ENCODE measurements around the gene WNT11. TPM values are rescaled to one million over a fixed set of nuclear protein-coding genes. Genes with fewer than 3 reads are reported as not detected.
A peak's percentile ranks its signal among the peaks of the same experiment; 100 is the strongest.

The WNT11 gene
- total and polyA plus RNA-seq, 2 donors from 2014 or later: 0.80 to 2.2 TPM

- no peak for DNase-seq
Measured at GRCh38 chr11:76177250-76177686, 29.0 kb downstream of the WNT11 start.

GRCh38 chr11:76176463-76176862, 29.8 kb downstream of the WNT11 start:
- Histone ChIP-seq H3K27me3 (ENCODE audit: control insufficient read depth, insufficient read depth, low read length) (no peaks in the 10 kb centered on the region), H3K36me3 (ENCODE audit: control insufficient read depth in 2 of 3, insufficient read depth in 3 of 3, low read length in 3 of 3) (no peaks in the 10 kb centered on the region), H3K27ac (ENCODE audit: low read depth in 2 of 2, low read length in 2 of 2) (no peak overlapping the region), H3K4me3 (ENCODE audit: low read length in 3 of 3) (no peak overlapping the region), H3K9me3 (ENCODE audit: control insufficient read depth in 2 of 3, insufficient read depth in 1 of 3, low read length in 3 of 3) (no peaks in the 10 kb centered on the region), H3K9ac (ENCODE audit: low read length in 3 of 3) (no peak overlapping the region), H3K4me1 (ENCODE audit: control insufficient read depth in 2 of 3, insufficient read depth in 2 of 3, low read depth in 1 of 3, low read length in 3 of 3) (no peaks in the 10 kb centered on the region)
- intact Hi-C loops (cut with DNase I): no loop called here
- TF ChIP-seq CTCF (IDR thresholded peaks at IDR 0.05; ENCODE audit: borderline replicate concordance, extremely low read depth, insufficient read depth): no peak
- DNase-seq: no peak
- no peak for FAIRE-seq

More at GRCh38 chr11:76177250-76177686, 29.0 kb downstream of the WNT11 start:
- Histone ChIP-seq H3K27me3 (ENCODE audit: control insufficient read depth, insufficient read depth, low read length) (no peaks in the 10 kb centered on the region), H3K9me3 (ENCODE audit: control insufficient read depth in 2 of 3, insufficient read depth in 1 of 3, low read length in 3 of 3) (no peaks in the 10 kb centered on the region), H3K36me3 (ENCODE audit: control insufficient read depth in 2 of 3, insufficient read depth in 3 of 3, low read length in 3 of 3) (no peaks in the 10 kb centered on the region), H3K4me1 (ENCODE audit: control insufficient read depth in 2 of 3, insufficient read depth in 2 of 3, low read depth in 1 of 3, low read length in 3 of 3) (no peaks in the 10 kb centered on the region), H3K27ac (ENCODE audit: low read depth in 2 of 2, low read length in 2 of 2) (no peak overlapping the region), H3K9ac (ENCODE audit: low read length in 3 of 3) (no peak overlapping the region), H3K4me3 (ENCODE audit: low read length in 3 of 3) (no peak overlapping the region)
- no peak for TF ChIP-seq CTCF (IDR thresholded peaks at IDR 0.05; ENCODE audit: borderline replicate concordance, extremely low read depth, insufficient read depth)
- intact Hi-C loops (cut with DNase I): no loop called here
- no peak for FAIRE-seq

GRCh38 chr11:76175783-76176182, 30.5 kb downstream of the WNT11 start:
- H3K9me3 ChIP-seq (ENCODE audit: control insufficient read depth in 2 of 3, insufficient read depth in 1 of 3, low read length in 3 of 3): no peaks in the 10 kb centered on the region
- H3K4me1 ChIP-seq (ENCODE audit: control insufficient read depth in 2 of 3, insufficient read depth in 2 of 3, low read depth in 1 of 3, low read length in 3 of 3): no peaks in the 10 kb centered on the region
- no peak for TF ChIP-seq CTCF (IDR thresholded peaks at IDR 0.05; ENCODE audit: borderline replicate concordance, extremely low read depth, insufficient read depth)
- H3K36me3 ChIP-seq (ENCODE audit: control insufficient read depth in 2 of 3, insufficient read depth in 3 of 3, low read length in 3 of 3): no peaks in the 10 kb centered on the region
- DNase-seq: peak in 3 of 5 donors; percentile 33 to 78 (median 43)
- H3K27ac ChIP-seq (ENCODE audit: low read depth in 2 of 2, low read length in 2 of 2): no peak overlapping the region
- H3K4me3 ChIP-seq (ENCODE audit: low read length in 3 of 3): no peak overlapping the region
- no peak for FAIRE-seq
- H3K9ac ChIP-seq (ENCODE audit: low read length in 3 of 3): no peak overlapping the region
- H3K27me3 ChIP-seq (ENCODE audit: control insufficient read depth, insufficient read depth, low read length): no peaks in the 10 kb centered on the region
- intact Hi-C loops (cut with DNase I): no loop called here

DNA sequence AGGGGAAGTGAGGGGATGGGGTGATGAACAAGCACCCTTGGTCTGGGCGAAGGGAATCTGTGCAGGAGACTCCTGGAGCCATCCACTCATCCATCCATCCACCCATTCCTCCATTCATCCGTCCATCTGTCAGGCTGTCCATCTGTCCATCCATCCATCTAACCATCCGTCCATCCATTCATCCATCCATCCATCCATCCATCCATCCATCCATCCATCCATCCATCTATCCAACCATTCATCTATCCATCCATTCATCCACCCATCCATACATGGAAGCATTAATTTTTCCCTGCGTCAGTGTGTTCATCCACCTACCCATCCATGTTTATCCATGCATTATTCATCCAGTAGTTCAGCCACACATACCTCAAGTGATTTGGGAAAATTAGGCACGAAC, 32.0 kb downstream of the WNT11 start:
- H3K27me3 ChIP-seq (ENCODE audit: control insufficient read depth, insufficient read depth, low read length): no peaks in the 10 kb centered on the region
- no peak for TF ChIP-seq CTCF (IDR thresholded peaks at IDR 0.05; ENCODE audit: borderline replicate concordance, extremely low read depth, insufficient read depth)
- intact Hi-C loops (cut with DNase I): no loop called here
- no peaks in the 10 kb centered on the region for H3K4me1 ChIP-seq (ENCODE audit: control insufficient read depth in 2 of 3, insufficient read depth in 2 of 3, low read depth in 1 of 3, low read length in 3 of 3)
- H3K4me3 ChIP-seq (ENCODE audit: low read length in 3 of 3): no peak overlapping the region
- H3K9ac ChIP-seq (ENCODE audit: low read length in 3 of 3): no peak overlapping the region
- H3K27ac ChIP-seq (ENCODE audit: low read depth in 2 of 2, low read length in 2 of 2): no peak overlapping the region
- no peak for DNase-seq
- no peaks in the 10 kb centered on the region for H3K9me3 ChIP-seq (ENCODE audit: control insufficient read depth in 2 of 3, insufficient read depth in 1 of 3, low read length in 3 of 3)
- no peaks in the 10 kb centered on the region for H3K36me3 ChIP-seq (ENCODE audit: control insufficient read depth in 2 of 3, insufficient read depth in 3 of 3, low read length in 3 of 3)
- no peak for FAIRE-seq
